ENCODE results near the gene MARCO. TPM values are rescaled to one million over a fixed set of nuclear protein-coding genes. Genes with fewer than 3 reads are reported as not detected.

Gene MARCO
- total RNA-seq, 1 experiment from 2014 or later: not detected

- H3K4me1 Mint-ChIP-seq (ENCODE audit: low read depth, unreplicated experiment): no peaks in the 10 kb centered on the region
- no peak for TF ChIP-seq CTCF (IDR thresholded peaks at IDR 0.05; ENCODE audit: unreplicated experiment)
- BruUV-seq (replicated peaks): no TSS peak
- H3K9me3 Mint-ChIP-seq (ENCODE audit: low read depth, unreplicated experiment): no peaks in the 10 kb centered on the region
- H3K27me3 Mint-ChIP-seq (ENCODE audit: unreplicated experiment): peaks cover 36% of the 10 kb centered on the region
- intact Hi-C loops (cut with micrococcal nuclease; ENCODE audit: unreplicated experiment): no loop called here
- no peak overlapping the region for H3K4me3 Mint-ChIP-seq (ENCODE audit: low read depth, unreplicated experiment)
- no peak overlapping the region for H3K27ac Mint-ChIP-seq (ENCODE audit: unreplicated experiment)
- DNase-seq: no peak
- H3K36me3 Mint-ChIP-seq (ENCODE audit: insufficient read depth, unreplicated experiment): no peaks in the 10 kb centered on the region
- CTCF ChIA-PET: interaction anchor here (0.6 kb wide), 1 partner anchor 1606 kb away, joined by 3 read pairs; no protein-coding TSS in a partner anchor
Observed at GRCh38 chr2:118913803-118914645, 28.0 kb upstream of the MARCO start.

- peaks cover 36% of the 10 kb centered on the region for H3K27me3 Mint-ChIP-seq (ENCODE audit: unreplicated experiment)
- no peak for TF ChIP-seq CTCF (IDR thresholded peaks at IDR 0.05; ENCODE audit: unreplicated experiment)
- no peaks in the 10 kb centered on the region for H3K4me1 Mint-ChIP-seq (ENCODE audit: low read depth, unreplicated experiment)
- no peaks in the 10 kb centered on the region for H3K36me3 Mint-ChIP-seq (ENCODE audit: insufficient read depth, unreplicated experiment)
- no peak overlapping the region for H3K27ac Mint-ChIP-seq (ENCODE audit: unreplicated experiment)
- intact Hi-C loops (cut with micrococcal nuclease; ENCODE audit: unreplicated experiment): no loop called here
- H3K4me3 Mint-ChIP-seq (ENCODE audit: low read depth, unreplicated experiment): no peak overlapping the region
- DNase-seq: no peak
- no peaks in the 10 kb centered on the region for H3K9me3 Mint-ChIP-seq (ENCODE audit: low read depth, unreplicated experiment)
- no TSS peak for BruUV-seq (replicated peaks)
- CTCF ChIA-PET: no interaction called here
Observed at GRCh38 chr2:118914721-118915453, 27.1 kb upstream of the MARCO start.

GRCh38 chr2:118918017-118918416 lies 24.0 kb upstream of the MARCO start:
- Mint-ChIP-seq H3K27ac (ENCODE audit: unreplicated experiment) (no peak overlapping the region), H3K27me3 (ENCODE audit: unreplicated experiment) (peaks cover 39% of the 10 kb centered on the region), H3K4me1 (ENCODE audit: low read depth, unreplicated experiment) (no peaks in the 10 kb centered on the region), H3K36me3 (ENCODE audit: insufficient read depth, unreplicated experiment) (no peaks in the 10 kb centered on the region), H3K4me3 (ENCODE audit: low read depth, unreplicated experiment) (no peak overlapping the region), H3K9me3 (ENCODE audit: low read depth, unreplicated experiment) (no peaks in the 10 kb centered on the region)
- no peak for DNase-seq
- TF ChIP-seq CTCF (IDR thresholded peaks at IDR 0.05; ENCODE audit: unreplicated experiment): no peak
- no TSS peak for BruUV-seq (replicated peaks)
- intact Hi-C loops (cut with micrococcal nuclease; ENCODE audit: unreplicated experiment): no loop called here
- CTCF ChIA-PET: interaction anchor here (1.1 kb wide), 1 partner anchor 390 kb away, joined by 3 read pairs; no protein-coding TSS in a partner anchor

DNA sequence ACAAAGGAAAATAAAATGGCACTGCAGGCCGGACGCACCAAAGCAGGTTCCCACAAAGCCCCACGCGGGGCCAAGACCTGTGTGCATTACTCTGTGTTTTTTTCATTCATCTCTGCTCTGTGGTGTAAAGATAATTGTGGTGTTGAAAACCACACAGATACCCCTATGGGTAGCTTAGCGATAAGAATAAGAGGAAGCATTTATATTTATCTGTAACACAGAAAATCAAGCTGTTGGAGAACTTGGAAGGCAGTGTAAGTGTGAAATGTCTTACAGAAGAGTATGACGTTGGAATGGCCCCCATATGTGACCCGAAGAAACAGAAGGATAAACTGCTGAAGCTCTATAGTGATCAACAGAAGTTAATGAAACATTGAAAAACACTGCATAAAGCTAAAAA lies 20.3 kb upstream of the MARCO start:
- no peak for TF ChIP-seq CTCF (IDR thresholded peaks at IDR 0.05; ENCODE audit: unreplicated experiment)
- Mint-ChIP-seq H3K9me3 (ENCODE audit: low read depth, unreplicated experiment) (no peaks in the 10 kb centered on the region), H3K4me1 (ENCODE audit: low read depth, unreplicated experiment) (no peaks in the 10 kb centered on the region), H3K27me3 (ENCODE audit: unreplicated experiment) (peaks cover 43% of the 10 kb centered on the region), H3K4me3 (ENCODE audit: low read depth, unreplicated experiment) (no peak overlapping the region), H3K27ac (ENCODE audit: unreplicated experiment) (no peak overlapping the region), H3K36me3 (ENCODE audit: insufficient read depth, unreplicated experiment) (no peaks in the 10 kb centered on the region)
- DNase-seq: no peak
- CTCF ChIA-PET: no interaction called here
- intact Hi-C loops (cut with micrococcal nuclease; ENCODE audit: unreplicated experiment): no loop called here
- BruUV-seq (replicated peaks): no TSS peak

Measured in Calu3 (cell line).